ENCODE measurements around the gene OOEP. TPM values are rescaled to one million over a fixed set of nuclear protein-coding genes. Genes with fewer than 3 reads are reported as not detected.

The OOEP gene
- total RNA-seq, 6 donors from 2014 or later: 0.43 TPM; not detected in 5

DNA sequence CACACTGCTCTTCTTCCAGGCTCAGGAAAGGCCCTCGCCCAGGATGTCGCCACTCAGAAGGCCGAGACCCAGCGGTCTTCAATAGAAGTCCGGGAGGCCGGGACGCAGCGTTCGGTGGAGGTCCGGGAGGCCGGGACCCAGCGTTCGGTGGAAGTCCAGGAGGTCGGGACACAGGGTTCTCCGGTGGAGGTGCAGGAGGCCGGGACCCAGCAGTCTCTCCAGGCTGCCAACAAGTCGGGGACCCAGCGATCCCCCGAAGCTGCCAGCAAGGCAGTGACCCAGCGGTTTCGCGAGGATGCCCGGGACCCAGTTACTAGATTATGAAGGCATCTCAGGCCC, 6.2 kb downstream of the OOEP start:
- DNase-seq (peak in 1 of 2 donors; percentile 63), ATAC-seq (ENCODE audit: low FRiP score in 2 of 2) (peak in 1 of 2 donors; percentile 38)
- Histone ChIP-seq H3K9me3 (no peaks in the 10 kb centered on the region), H3K4me3 (no peak overlapping the region), H3K36me3 (no peaks in the 10 kb centered on the region), H3K27me3 (no peaks in the 10 kb centered on the region), H3K4me1 (no peaks in the 10 kb centered on the region), H3K27ac (no peak overlapping the region)
- TF ChIP-seq EP300 (IDR thresholded peaks at IDR 0.05): no peak
- no peak for TF ChIP-seq POLR2AphosphoS5 (IDR thresholded peaks at IDR 0.05)
- no peak for TF ChIP-seq POLR2A (IDR thresholded peaks at IDR 0.05)
- TF ChIP-seq, protein P1, sequence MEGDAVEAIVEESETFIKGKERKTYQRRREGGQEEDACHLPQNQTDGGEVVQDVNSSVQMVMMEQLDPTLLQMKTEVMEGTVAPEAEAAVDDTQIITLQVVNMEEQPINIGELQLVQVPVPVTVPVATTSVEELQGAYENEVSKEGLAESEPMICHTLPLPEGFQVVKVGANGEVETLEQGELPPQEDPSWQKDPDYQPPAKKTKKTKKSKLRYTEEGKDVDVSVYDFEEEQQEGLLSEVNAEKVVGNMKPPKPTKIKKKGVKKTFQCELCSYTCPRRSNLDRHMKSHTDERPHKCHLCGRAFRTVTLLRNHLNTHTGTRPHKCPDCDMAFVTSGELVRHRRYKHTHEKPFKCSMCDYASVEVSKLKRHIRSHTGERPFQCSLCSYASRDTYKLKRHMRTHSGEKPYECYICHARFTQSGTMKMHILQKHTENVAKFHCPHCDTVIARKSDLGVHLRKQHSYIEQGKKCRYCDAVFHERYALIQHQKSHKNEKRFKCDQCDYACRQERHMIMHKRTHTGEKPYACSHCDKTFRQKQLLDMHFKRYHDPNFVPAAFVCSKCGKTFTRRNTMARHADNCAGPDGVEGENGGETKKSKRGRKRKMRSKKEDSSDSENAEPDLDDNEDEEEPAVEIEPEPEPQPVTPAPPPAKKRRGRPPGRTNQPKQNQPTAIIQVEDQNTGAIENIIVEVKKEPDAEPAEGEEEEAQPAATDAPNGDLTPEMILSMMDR (IDR thresholded peaks at IDR 0.05): no peak
- WGBS, 2 donors: 93 to 98% methylated on average over 15 to 18 of the region's 23 CpGs

DNA sequence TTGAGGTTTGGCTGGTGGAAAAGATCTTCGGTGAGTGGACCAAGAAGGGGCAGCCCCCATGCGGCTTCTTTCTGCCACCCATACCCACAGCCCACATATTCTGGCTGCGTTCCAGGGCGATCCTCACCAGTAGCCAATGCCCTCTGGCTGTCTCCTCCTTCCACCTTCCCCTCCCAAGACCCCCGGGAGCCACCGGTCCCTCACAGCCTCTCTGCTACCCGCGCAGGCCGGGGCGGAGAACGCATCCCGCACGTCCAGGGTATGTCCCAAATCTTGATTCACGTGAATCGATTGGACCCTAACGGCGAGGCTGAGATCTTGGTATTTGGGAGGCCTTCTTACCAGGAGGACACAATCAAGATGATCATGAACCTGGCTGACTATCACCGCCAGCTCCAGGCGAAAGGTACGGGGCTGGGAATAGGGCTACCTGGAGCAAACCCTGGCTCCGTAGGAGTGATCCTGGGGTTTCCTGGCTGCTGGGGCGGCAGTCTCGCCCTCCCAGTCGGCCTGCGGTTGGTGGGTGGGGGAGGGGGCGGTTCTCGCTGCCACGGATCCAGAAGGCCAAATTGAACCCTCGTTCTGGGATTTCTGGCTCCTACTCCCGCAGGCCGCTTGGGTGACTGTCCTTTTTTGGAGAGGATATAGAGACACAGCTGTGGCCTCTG, 6.7 kb downstream of the OOEP start:
- ATAC-seq (ENCODE audit: low FRiP score in 2 of 2): peak in 1 of 2 donors; percentile 12

DNA sequence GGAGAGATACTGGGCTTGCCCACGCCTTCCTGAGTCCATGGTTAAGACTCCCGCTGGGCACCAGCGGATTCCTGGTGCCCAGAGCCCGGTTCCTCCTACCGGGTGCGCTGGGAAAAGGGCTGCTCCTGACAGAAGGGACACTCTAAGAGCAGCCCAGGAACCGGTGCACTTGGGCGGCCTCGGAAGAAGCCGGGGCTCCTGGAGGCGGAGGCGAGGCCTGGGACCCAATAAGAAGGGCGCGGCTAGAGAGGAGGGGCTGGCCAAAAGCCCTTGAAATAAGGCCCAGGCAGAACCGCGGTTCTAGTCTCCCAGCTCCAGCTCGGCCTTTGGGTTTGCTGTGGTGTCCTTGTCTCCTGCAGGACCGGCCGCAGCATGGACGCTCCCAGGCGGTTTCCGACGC, 7.3 kb downstream of the OOEP start, which contains the start of gene KHDC3L:
Gene KHDC3L (plus strand): TSS at position 301 of the 400 bp plus-strand sequence. CDS start 72 bp downstream, at position 373.
- Histone ChIP-seq H3K36me3 (no peaks in the 10 kb centered on the region), H3K9me3 (no peaks in the 10 kb centered on the region), H3K4me3 (no peak within 1 kb of the TSS), H3K27me3 (no peaks in the 10 kb centered on the region), H3K27ac (no peak within 1 kb of the TSS), H3K4me1 (no peaks in the 10 kb centered on the region)
- ATAC-seq (ENCODE audit: low FRiP score in 2 of 2) (peak in 1 of 2 donors; percentile 59), DNase-seq (peak in 1 of 2 donors; percentile 49)
- TF ChIP-seq, protein P1 (IDR thresholded peaks at IDR 0.05): no peak
- TF ChIP-seq POLR2AphosphoS5 (IDR thresholded peaks at IDR 0.05) (no peak), EP300 (IDR thresholded peaks at IDR 0.05) (no peak), POLR2A (IDR thresholded peaks at IDR 0.05) (no peak)
- 93 to 94% methylated on average over 20 to 23 of the region's 23 CpGs for WGBS, 2 donors

More for the DNA sequence above, 6.7 kb downstream of the OOEP start:
- Histone ChIP-seq H3K9me3 (no peaks in the 10 kb centered on the region), H3K27me3 (no peaks in the 10 kb centered on the region), H3K4me3 (no peak overlapping the region), H3K27ac (no peak overlapping the region), H3K4me1 (no peaks in the 10 kb centered on the region), H3K36me3 (no peaks in the 10 kb centered on the region)
- peak in 1 of 2 donors; percentile 60 for DNase-seq
- 93 to 97% methylated on average over 22 to 31 of the region's 31 CpGs for WGBS, 2 donors
- no peak for TF ChIP-seq POLR2A (IDR thresholded peaks at IDR 0.05)
- TF ChIP-seq POLR2AphosphoS5 (IDR thresholded peaks at IDR 0.05): no peak
- TF ChIP-seq, protein P1 (IDR thresholded peaks at IDR 0.05): no peak
- no peak for TF ChIP-seq EP300 (IDR thresholded peaks at IDR 0.05)

DNA sequence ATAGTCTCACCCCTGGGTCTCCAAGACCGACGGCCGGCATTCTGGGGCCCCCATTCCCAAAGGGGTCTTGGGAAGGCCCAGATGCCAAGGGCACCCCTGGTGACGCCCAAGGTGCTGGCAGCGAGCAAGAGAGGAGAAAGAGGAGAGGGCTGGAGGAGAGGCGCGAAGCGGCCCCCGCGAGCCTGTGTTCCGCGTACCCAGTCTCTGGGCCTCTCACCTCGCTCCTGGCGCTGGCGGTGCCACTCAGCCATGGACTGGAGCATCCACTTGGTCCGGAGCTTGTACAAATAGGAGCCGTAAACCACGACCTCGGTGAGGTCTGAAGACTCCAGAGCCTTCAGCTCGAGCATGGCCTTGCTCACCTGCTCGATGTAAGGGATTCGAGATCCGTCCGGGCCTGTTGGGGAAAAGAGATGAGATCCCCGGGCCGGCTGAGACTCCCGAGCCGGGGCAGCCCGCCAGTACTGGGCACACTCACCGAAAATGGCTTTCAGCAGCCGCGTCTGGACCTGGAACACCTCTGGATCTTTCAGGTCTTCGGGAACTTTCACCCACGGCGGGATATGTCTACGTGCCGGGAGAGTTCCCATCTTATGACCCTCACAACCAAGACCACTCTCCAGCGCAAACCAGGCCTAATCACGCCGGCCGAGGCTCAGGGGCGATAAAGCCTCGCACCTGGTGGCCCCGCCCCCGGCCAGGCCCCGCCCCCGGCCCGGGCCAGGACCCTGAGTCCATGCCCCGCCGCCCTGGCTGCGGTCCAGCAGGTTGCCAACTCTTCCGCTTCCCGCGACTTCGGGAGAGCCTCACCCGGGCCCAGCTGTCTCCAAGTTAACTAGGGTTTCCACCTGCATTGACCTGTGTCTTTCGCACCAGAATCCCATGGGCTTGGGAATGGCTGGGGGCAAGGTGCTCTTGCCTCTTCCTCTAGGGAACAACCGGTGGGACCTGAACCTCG, 15.8 kb downstream of the OOEP start, which contains the start of gene DPPA5:
Gene DPPA5 (minus strand): TSS at position 641 of the 958 bp plus-strand sequence. CDS start 51 bp downstream, at position 590.
- H3K27me3 ChIP-seq: peaks cover 0 to under 1% (median 0%) of the 10 kb centered on the region in 4 donors
- no peak for TF ChIP-seq POLR2A (IDR thresholded peaks at IDR 0.05)
- TF ChIP-seq POLR2AphosphoS5 (IDR thresholded peaks at IDR 0.05): no peak
- TF ChIP-seq, protein P1 (IDR thresholded peaks at IDR 0.05): no peak
- no peak for TF ChIP-seq EP300 (IDR thresholded peaks at IDR 0.05)
- no peaks in the 10 kb centered on the region for H3K36me3 ChIP-seq
- H3K27ac ChIP-seq: no peak within 1 kb of the TSS
- WGBS, 2 donors: 89 to 98% methylated on average over 26 to 59 of the region's 59 CpGs
- DNase-seq (peak in 1 of 2 donors; percentile 78), ATAC-seq (ENCODE audit: low FRiP score in 2 of 2) (peak; percentile 30 to 32)
- H3K4me3 ChIP-seq: no peak within 1 kb of the TSS
- H3K4me1 ChIP-seq: no peaks in the 10 kb centered on the region
- no peaks in the 10 kb centered on the region for H3K9me3 ChIP-seq

Data from upper lobe of left lung (tissue), 6 donors.